Transverse colon (tissue), 4 donors: ENCODE results near the gene PPARA. TPM values are rescaled to one million over a fixed set of nuclear protein-coding genes. Genes with fewer than 3 reads are reported as not detected.
"Not testable (repeated sequence)": the region's sequence is repeated elsewhere in the genome, so short reads cannot be mapped to it uniquely, and the experiment has no call there.

Source experiments
- DNase-seq: peaks from one replicate; pipeline ENCODE4 v3.0.0-alpha.2; 2019
- H3K27ac ChIP-seq, 4 donors: fragments of 200-600 bp; sonication (generic); 2 replicates each; pipeline ENCODE4 v1.5.1; 2016 to 2018; ENCODE audit warnings: inconsistent platforms in 4 of 4
- H3K27me3 ChIP-seq: fragments of 200-600 bp; sonication (generic); 2 replicates; pipeline ENCODE4 v1.5.1; 2017; ENCODE audit warnings: inconsistent platforms
- H3K36me3 ChIP-seq, 4 donors: fragments of 200-600 bp; sonication (generic); 2 replicates each; pipeline ENCODE4 v1.5.1; 2017 to 2019; ENCODE audit warnings: inconsistent platforms in 4 of 4
- H3K4me1 ChIP-seq, 4 donors: fragments of 200-600 bp; sonication (generic); 2 replicates each; pipeline ENCODE4 v1.5.1; 2017 to 2020; ENCODE audit warnings: inconsistent platforms in 4 of 4
- H3K4me3 ChIP-seq, 4 donors: fragments of 200-600 bp; sonication (generic); 1 replicate in 1 of 4; 2 replicates in 3 of 4; pipeline versions ENCODE4 v1.5.1 to v1.6.1; 2017 to 2019; ENCODE audit warnings: inconsistent platforms in 4 of 4
- H3K9me3 ChIP-seq, 2 donors: fragments of 200-600 bp; sonication (generic); 2 replicates each; pipeline ENCODE4 v1.5.1; 2017 to 2019; ENCODE audit warnings: inconsistent platforms in 2 of 2
- EP300 ChIP-seq: sonication (generic); formaldehyde crosslinking; IDR thresholded peaks from one replicate; pipeline ENCODE4 v1.6.1; 2017; ENCODE audit warnings: antibody characterized with exemption, low read depth
- POLR2A ChIP-seq: fragments of 450-650 bp; IDR thresholded peaks from one replicate; pipeline ENCODE4 v1.6.1; 2016; ENCODE audit warnings: antibody characterized with exemption, mild to moderate bottlenecking, moderate library complexity
- POLR2AphosphoS5 ChIP-seq, 3 donors: sonication (generic); formaldehyde crosslinking; IDR thresholded peaks; one replicate each; pipeline ENCODE4 v1.6.1; 2016; ENCODE audit warnings: antibody characterized with exemption in 3 of 3
- WGBS, 2 donors: methylation state at CpG; one replicate each; pipeline ENCODE4 v1.1.5; 2018; ENCODE audit warnings: low coverage in 1 of 2; 5-methylcytosine and 5-hydroxymethylcytosine counted together
- in situ Hi-C, 4 donors: fragments of 200-750 bp; cut with MboI; loops; one replicate each; pipeline versions ENCODE4 v1.15.0 to v1.15.1; 2017; ENCODE audit warnings: low sequenced_read_pairs in 3 of 4, low pct_ligation_motif_present in 1 of 4, low pct_unique_long_range_greater_than_20kb in 1 of 4
- intact Hi-C: fragments of 100-400 bp; cut with DNase I; formaldehyde crosslinking; loops from one replicate; pipeline ENCODE4 v1.15.1; 2023; ENCODE audit warnings: low total_unique reads
- total RNA-seq, 4 donors: library from RNA; depleted of rRNA; stranded (reverse); fragments of >200 nt; gene quantifications; one replicate each; pipeline ENCODE4 v1.1.0, GENCODE V29; 2016
- TF ChIP-seq, protein P1 (sequence below), 5 experiments: fragments of 200-600 bp in 3 of 5; fragments of 450-650 bp in 2 of 5; sonication (generic) in 3 of 5; IDR thresholded peaks; 1 replicate in 2 of 5; 2 replicates in 3 of 5; pipeline ENCODE4 v1.5.1; 2016 to 2017; ENCODE audit warnings: antibody characterized with exemption in 5 of 5, inconsistent platforms in 3 of 5, mild to moderate bottlenecking in 2 of 5, moderate library complexity in 1 of 5

The PPARA gene
- total RNA-seq, 4 donors from 2014 or later, result 52.0 to 88.1 (median 74.7) TPM

DNA sequence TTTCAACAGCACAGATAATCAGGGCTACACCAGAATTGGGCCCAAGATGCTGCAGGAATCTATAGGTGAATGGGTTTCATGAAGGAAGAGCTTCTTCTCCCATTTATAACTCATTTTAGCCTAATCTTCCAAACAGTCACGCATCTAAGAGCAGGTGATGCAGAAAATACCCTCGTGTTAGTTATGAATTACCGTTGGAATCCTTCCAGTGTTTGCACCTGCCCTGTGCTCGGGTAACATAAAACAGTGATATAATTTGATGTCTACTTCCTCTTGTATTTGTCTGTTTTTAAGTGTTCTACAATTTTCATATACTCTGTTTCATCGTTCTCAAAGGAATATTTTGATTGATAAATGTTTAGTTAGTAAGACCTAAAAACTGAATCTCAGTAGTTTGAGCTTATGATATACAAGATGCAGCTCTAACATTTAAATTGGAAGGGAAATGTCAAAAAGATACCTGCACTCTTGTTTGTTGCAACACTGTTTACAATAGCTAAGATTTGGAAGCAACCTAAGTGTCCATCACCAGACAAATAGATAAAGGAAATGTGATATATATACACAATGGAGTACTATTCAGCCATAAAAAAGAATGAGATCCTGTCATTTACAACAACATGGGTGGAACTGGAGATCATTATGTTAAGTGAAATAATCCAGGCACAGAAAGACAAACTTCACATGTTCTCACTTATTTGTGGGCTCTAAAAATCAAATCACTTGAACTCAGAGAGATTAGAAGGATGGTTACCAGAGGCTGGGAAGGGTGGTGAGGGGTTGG is 42.1 kb downstream of the PPARA start:
- DNase-seq, result no peak
- H3K4me3 ChIP-seq, result no peak overlapping the region
- peaks cover 18 to 63% (median 37%) of the 10 kb centered on the region in 4 donors for H3K4me1 ChIP-seq
- intact Hi-C loops (no loop called here), in situ Hi-C loops (no loop called here)
- H3K36me3 ChIP-seq, result peaks cover 0 to 11% (median 0%) of the 10 kb centered on the region in 4 donors
- peak overlapping the region; percentile 79 to 83 (median 80) for H3K27ac ChIP-seq
- no peaks in the 10 kb centered on the region for H3K27me3 ChIP-seq
- H3K9me3 ChIP-seq, result no peaks in the 10 kb centered on the region
- TF ChIP-seq POLR2AphosphoS5 (IDR thresholded peaks at IDR 0.05) (peak in 1 of 3 donors; percentile 44), EP300 (no peak)
- 41 to 58% methylated on average over 4 to 5 of the region's 5 CpGs for WGBS, 2 donors

- WGBS, 2 donors, result 41% methylated on average over 8 of the region's 8 CpGs; no CpG with 5 or more reads in 1 of the 2 donors
- in situ Hi-C loops (no loop called here), intact Hi-C loops (no loop called here)
Measured at GRCh38 chr22:46193898-46194310, 43.6 kb downstream of the PPARA start.

GRCh38 chr22:46195487-46196165 is 45.3 kb downstream of the PPARA start:
- Histone ChIP-seq H3K36me3 (peaks cover 0 to 11% (median 5%) of the 10 kb centered on the region in 4 donors), H3K27me3 (no peaks in the 10 kb centered on the region), H3K9me3 (no peaks in the 10 kb centered on the region), H3K27ac (peak overlapping the region; percentile 79 to 83 (median 80)), H3K4me1 (peaks cover 22 to 65% (median 36%) of the 10 kb centered on the region in 4 donors), H3K4me3 (no peak overlapping the region)
- intact Hi-C loops (no loop called here), in situ Hi-C loops (no loop called here)
- peak; percentile 24 for TF ChIP-seq EP300
- peak; percentile 79 for TF ChIP-seq POLR2A
- TF ChIP-seq POLR2AphosphoS5 (IDR thresholded peaks at IDR 0.05), result peak; percentile 40 to 86 (median 72)
- TF ChIP-seq, protein P1, sequence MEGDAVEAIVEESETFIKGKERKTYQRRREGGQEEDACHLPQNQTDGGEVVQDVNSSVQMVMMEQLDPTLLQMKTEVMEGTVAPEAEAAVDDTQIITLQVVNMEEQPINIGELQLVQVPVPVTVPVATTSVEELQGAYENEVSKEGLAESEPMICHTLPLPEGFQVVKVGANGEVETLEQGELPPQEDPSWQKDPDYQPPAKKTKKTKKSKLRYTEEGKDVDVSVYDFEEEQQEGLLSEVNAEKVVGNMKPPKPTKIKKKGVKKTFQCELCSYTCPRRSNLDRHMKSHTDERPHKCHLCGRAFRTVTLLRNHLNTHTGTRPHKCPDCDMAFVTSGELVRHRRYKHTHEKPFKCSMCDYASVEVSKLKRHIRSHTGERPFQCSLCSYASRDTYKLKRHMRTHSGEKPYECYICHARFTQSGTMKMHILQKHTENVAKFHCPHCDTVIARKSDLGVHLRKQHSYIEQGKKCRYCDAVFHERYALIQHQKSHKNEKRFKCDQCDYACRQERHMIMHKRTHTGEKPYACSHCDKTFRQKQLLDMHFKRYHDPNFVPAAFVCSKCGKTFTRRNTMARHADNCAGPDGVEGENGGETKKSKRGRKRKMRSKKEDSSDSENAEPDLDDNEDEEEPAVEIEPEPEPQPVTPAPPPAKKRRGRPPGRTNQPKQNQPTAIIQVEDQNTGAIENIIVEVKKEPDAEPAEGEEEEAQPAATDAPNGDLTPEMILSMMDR (IDR thresholded peaks at IDR 0.05), result no peak
- peak; percentile 89 for DNase-seq
- 47 to 52% methylated on average over 4 to 18 of the region's 18 CpGs for WGBS, 2 donors

More at GRCh38 chr22:46193898-46194310, 43.6 kb downstream of the PPARA start:
- Histone ChIP-seq H3K36me3 (peaks cover 0 to 2% (median 0%) of the 10 kb centered on the region in 4 donors), H3K27me3 (no peaks in the 10 kb centered on the region), H3K4me1 (peaks cover 19 to 66% (median 37%) of the 10 kb centered on the region in 4 donors), H3K4me3 (no peak overlapping the region), H3K9me3 (no peaks in the 10 kb centered on the region), H3K27ac (peak overlapping the region; percentile 79 to 83 (median 80))
- peak; percentile 70 for DNase-seq
- TF ChIP-seq POLR2A, result no peak
- peak in 2 of 3 donors; percentile 38 to 44 for TF ChIP-seq POLR2AphosphoS5 (IDR thresholded peaks at IDR 0.05)
- peak; percentile 4 for TF ChIP-seq EP300

DNA sequence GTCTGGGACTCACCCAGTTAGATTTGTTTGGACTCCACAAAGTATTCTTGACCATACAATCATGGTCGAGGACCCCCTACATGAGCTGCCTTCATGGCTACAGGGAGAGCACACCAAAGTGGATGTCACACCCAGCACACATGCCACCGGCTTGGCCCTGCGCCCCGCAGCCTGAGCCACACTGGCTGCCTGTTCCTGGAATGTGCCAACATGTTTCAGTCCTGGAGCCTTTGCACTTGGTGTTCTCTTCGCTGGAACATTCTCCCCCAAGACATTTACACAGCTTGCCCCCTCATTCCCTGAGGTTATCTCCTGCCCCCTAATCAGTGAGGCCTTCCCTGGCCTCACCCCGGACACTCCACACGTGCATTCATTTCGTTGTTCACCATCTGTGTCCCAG is 46.0 kb downstream of the PPARA start:
- Histone ChIP-seq H3K27me3 (no peaks in the 10 kb centered on the region), H3K4me3 (no peak overlapping the region), H3K36me3 (peaks cover 0 to 11% (median 6%) of the 10 kb centered on the region in 4 donors), H3K9me3 (no peaks in the 10 kb centered on the region), H3K27ac (peak overlapping the region; percentile 79 to 83 (median 80)), H3K4me1 (peaks cover 20 to 65% (median 39%) of the 10 kb centered on the region in 4 donors)
- intact Hi-C loops (no loop called here), in situ Hi-C loops (no loop called here)
- peak; percentile 66 for DNase-seq
- 44 to 50% methylated on average over 3 to 7 of the region's 8 CpGs for WGBS, 2 donors
- TF ChIP-seq EP300 (no peak), POLR2AphosphoS5 (IDR thresholded peaks at IDR 0.05) (no peak), POLR2A (no peak)
- TF ChIP-seq, protein P1 (IDR thresholded peaks at IDR 0.05), result no peak

GRCh38 chr22:46198274-46198673 is 47.9 kb downstream of the PPARA start:
- Histone ChIP-seq H3K4me3 (no peak overlapping the region), H3K4me1 (peaks cover 25 to 65% (median 49%) of the 10 kb centered on the region in 4 donors), H3K9me3 (no peaks in the 10 kb centered on the region), H3K36me3 (peaks cover 0 to 11% (median 6%) of the 10 kb centered on the region in 4 donors), H3K27ac (no peak overlapping the region), H3K27me3 (no peaks in the 10 kb centered on the region)
- 92% methylated on average over 18 of the region's 18 CpGs for WGBS, 2 donors
- in situ Hi-C loops (no loop called here), intact Hi-C loops (no loop called here)
- no peak for TF ChIP-seq EP300
- no peak for TF ChIP-seq POLR2A
- TF ChIP-seq, protein P1 (IDR thresholded peaks at IDR 0.05), result no peak
- no peak for TF ChIP-seq POLR2AphosphoS5 (IDR thresholded peaks at IDR 0.05)
- DNase-seq, result no peak

GRCh38 chr22:46198806-46199205 is 48.5 kb downstream of the PPARA start:
- H3K9me3 ChIP-seq, DNase-seq, H3K27ac ChIP-seq, intact Hi-C loops, in situ Hi-C loops, H3K27me3 ChIP-seq, H3K4me3 ChIP-seq: not testable (repeated sequence)
- Histone ChIP-seq H3K4me1 (peaks cover 25 to 65% (median 49%) of the 10 kb centered on the region in 4 donors), H3K36me3 (peaks cover 0 to 11% (median 6%) of the 10 kb centered on the region in 4 donors)
- WGBS, 2 donors, result 94 to 96% methylated on average over 2 to 18 of the region's 18 CpGs
